Measurements from ENCODE around the gene CRYL1. TPM values are rescaled to one million over a fixed set of nuclear protein-coding genes. Genes with fewer than 3 reads are reported as not detected.

The CRYL1 gene
- total RNA-seq, 1 experiment from 2014 or later = 26.5 TPM

GRCh38 chr13:20418953-20419352 is 106.7 kb downstream of the CRYL1 start (continued):
- TF ChIP-seq REST (IDR thresholded peaks at IDR 0.05; ENCODE audit: low read depth) (no peak), POLR2AphosphoS5 (IDR thresholded peaks at IDR 0.05; ENCODE audit: low read depth, low read length) (no peak), POLR2A (IDR thresholded peaks at IDR 0.05; ENCODE audit: borderline replicate concordance, extremely low read depth, insufficient read depth, insufficient read length) (no peak)

GRCh38 chr13:20416223-20416745 is 109.4 kb downstream of the CRYL1 start:
- H4K20me1 ChIP-seq (ENCODE audit: insufficient read depth) = no peaks in the 10 kb centered on the region
- CTCF ChIA-PET = no interaction called here
- BruUV-seq (replicated peaks) = no TSS peak
- no peaks in the 10 kb centered on the region for H3K36me3 ChIP-seq (ENCODE audit: control insufficient read depth in 1 of 2, insufficient read depth in 2 of 2, low read length in 2 of 2)
- ATAC-seq = no peak
- no peaks in the 10 kb centered on the region for H3K79me2 ChIP-seq (ENCODE audit: insufficient read depth, low read length)
- H2AFZ ChIP-seq (ENCODE audit: low read depth, low read length, poor library complexity, severe bottlenecking) = no peak overlapping the region
- H3K4me1 ChIP-seq (ENCODE audit: control insufficient read depth in 1 of 2, insufficient read depth in 2 of 2, low read length in 2 of 2) = peaks cover 34 to 38% of the 10 kb centered on the region in 2 experiments
- no peaks in the 10 kb centered on the region for H3K9me2 ChIP-seq (ENCODE audit: insufficient read depth)
- no peak overlapping the region for H3K4me2 ChIP-seq (ENCODE audit: low read length)
- H3K4me3 ChIP-seq (replicated peaks in 1 of 2; ENCODE audit: low read depth in 1 of 2, low read length in 2 of 2) = no peak overlapping the region
- no peak for DNase-seq (ENCODE audit: low read depth, low spot score)
- H3K9me3 ChIP-seq (ENCODE audit: control insufficient read depth in 1 of 2, insufficient read depth in 1 of 2, low read depth in 1 of 2, low read length in 2 of 2) = no peaks in the 10 kb centered on the region
- POLR2A ChIA-PET = no interaction called here
- RAD21 ChIA-PET (ENCODE audit: low non-redundant PET in 1 of 2, low total read pairs in 2 of 2, uncharacterized antibody in 2 of 2, unreplicated experiment in 2 of 2) = no interaction called here
- intact Hi-C loops (cut with micrococcal nuclease) = no loop called here
- H3K27me3 ChIP-seq (ENCODE audit: insufficient read depth, low read length) = peaks cover 5% of the 10 kb centered on the region; the same call in 1 of the 2 replicates
- no peak overlapping the region for H3K27ac ChIP-seq (ENCODE audit: low read depth, low read length)
- H3K9ac ChIP-seq (ENCODE audit: low read length) = no peak overlapping the region
- no peak for TF ChIP-seq ELF1 (IDR thresholded peaks at IDR 0.05; ENCODE audit: borderline replicate concordance, low read depth)

Data from HCT116 (cell line).